Body of pancreas (tissue), 4 donors: ENCODE measurements around the gene FKBP9.

ENCODE experiments used
- POLR2A ChIP-seq, 3 donors: fragments of 450-650 bp; IDR thresholded peaks; one replicate each; pipeline ENCODE4 v1.6.1; 2016; ENCODE audit warnings: antibody characterized with exemption in 3 of 3, mild to moderate bottlenecking in 2 of 3
- TF ChIP-seq, protein P1 (sequence below), 7 experiments: fragments of 450-650 bp in 4 of 7; fragments of 200-600 bp in 3 of 7; sonication (generic) in 3 of 7; IDR thresholded peaks; one replicate each; pipeline ENCODE4 v1.5.1; 2016 to 2019; ENCODE audit warnings: antibody characterized with exemption in 7 of 7

DNA sequence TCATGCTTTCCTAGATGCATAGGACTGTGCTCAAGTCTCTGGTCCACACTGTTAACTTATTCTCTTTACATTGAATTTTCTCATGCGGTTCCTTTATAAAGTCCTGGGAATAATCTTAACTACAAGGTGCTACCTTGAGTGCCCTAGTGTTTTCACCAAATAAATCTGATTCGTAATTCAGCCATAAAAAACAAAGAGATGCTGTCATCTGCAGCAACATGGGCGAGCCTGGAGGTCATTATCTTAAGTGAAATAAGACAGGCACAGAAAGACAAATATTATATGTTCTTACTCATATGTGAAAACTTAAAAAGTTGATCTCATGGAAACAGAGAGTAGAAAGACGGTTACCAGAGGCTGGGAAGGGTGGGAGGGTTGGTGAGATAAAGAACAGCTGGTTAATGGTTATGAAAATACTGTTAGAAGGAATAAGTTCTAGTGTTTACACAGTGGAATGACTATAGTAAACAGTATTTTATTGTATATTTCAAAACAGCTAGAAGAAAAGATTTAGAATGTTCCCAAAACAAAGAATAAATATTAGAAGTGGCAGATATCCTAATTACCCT is 67.0 kb downstream of the FKBP9 start:
- TF ChIP-seq, protein P1, sequence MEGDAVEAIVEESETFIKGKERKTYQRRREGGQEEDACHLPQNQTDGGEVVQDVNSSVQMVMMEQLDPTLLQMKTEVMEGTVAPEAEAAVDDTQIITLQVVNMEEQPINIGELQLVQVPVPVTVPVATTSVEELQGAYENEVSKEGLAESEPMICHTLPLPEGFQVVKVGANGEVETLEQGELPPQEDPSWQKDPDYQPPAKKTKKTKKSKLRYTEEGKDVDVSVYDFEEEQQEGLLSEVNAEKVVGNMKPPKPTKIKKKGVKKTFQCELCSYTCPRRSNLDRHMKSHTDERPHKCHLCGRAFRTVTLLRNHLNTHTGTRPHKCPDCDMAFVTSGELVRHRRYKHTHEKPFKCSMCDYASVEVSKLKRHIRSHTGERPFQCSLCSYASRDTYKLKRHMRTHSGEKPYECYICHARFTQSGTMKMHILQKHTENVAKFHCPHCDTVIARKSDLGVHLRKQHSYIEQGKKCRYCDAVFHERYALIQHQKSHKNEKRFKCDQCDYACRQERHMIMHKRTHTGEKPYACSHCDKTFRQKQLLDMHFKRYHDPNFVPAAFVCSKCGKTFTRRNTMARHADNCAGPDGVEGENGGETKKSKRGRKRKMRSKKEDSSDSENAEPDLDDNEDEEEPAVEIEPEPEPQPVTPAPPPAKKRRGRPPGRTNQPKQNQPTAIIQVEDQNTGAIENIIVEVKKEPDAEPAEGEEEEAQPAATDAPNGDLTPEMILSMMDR (IDR thresholded peaks at IDR 0.05) = no peak
- TF ChIP-seq POLR2A (IDR thresholded peaks at IDR 0.05) = no peak
